NOMO-1 (cell line): ENCODE measurements around the gene PRR14L.
"Not testable (repeated sequence)": the region's sequence is repeated elsewhere in the genome, so short reads cannot be mapped to it uniquely, and the experiment has no call there.

ENCODE experiments used
- DNase-seq, 2 experiments: peaks; one replicate each; lab custom pipeline; 2025; ENCODE audit not compliant: unreplicated experiment in 2 of 2; lab: John Stamatoyannopoulos, UW

Gene PRR14L

GRCh38 chr22:31683181-31684105, 66.5 kb downstream of the PRR14L start:
- DNase-seq, result no peak

- DNase-seq, result no peak
Observed at GRCh38 chr22:31682751-31683150, 67.2 kb downstream of the PRR14L start.

GRCh38 chr22:31681349-31682345, 68.3 kb downstream of the PRR14L start:
- no peak for DNase-seq

GRCh38 chr22:31680861-31681341, 69.0 kb downstream of the PRR14L start:
- no peak for DNase-seq

GRCh38 chr22:31678748-31679147, 71.2 kb downstream of the PRR14L start:
- DNase-seq, result no peak

- peak; percentile 93 to 95 for DNase-seq
Observed at GRCh38 chr22:31676700-31677099, 73.2 kb downstream of the PRR14L start.

GRCh38 chr22:31674219-31674618, 75.7 kb downstream of the PRR14L start:
- peak; percentile 56 to 81 for DNase-seq

GRCh38 chr22:31668849-31669248, 81.1 kb downstream of the PRR14L start:
- DNase-seq, result not testable (repeated sequence)

- DNase-seq, result no peak
Observed at GRCh38 chr22:31662668-31663037, 87.3 kb downstream of the PRR14L start.

- peak; percentile 93 to 95 for DNase-seq
Observed at GRCh38 chr22:31661851-31662667, 87.9 kb downstream of the PRR14L start, which contains the start of gene PISD. TSS of gene PISD (minus strand) at chr22:31662215. CDS start at chr22:31662208, 7 bp downstream.

GRCh38 chr22:31660860-31661341, 89.0 kb downstream of the PRR14L start:
- DNase-seq, result peak; percentile 42 to 79

- no peak for DNase-seq
Observed at GRCh38 chr22:31659246-31659645, 90.7 kb downstream of the PRR14L start.

GRCh38 chr22:31654408-31654807, 95.5 kb downstream of the PRR14L start:
- DNase-seq, result no peak

- DNase-seq, result no peak
Observed at GRCh38 chr22:31653944-31654343, 96.0 kb downstream of the PRR14L start.

GRCh38 chr22:31652911-31653684, 96.8 kb downstream of the PRR14L start:
- no peak for DNase-seq

GRCh38 chr22:31652088-31652487, 97.8 kb downstream of the PRR14L start:
- DNase-seq, result no peak

- no peak for DNase-seq
Observed at GRCh38 chr22:31651664-31652063, 98.3 kb downstream of the PRR14L start.

GRCh38 chr22:31650391-31650790, 99.5 kb downstream of the PRR14L start:
- DNase-seq, result no peak
